Keratinocyte (primary cell): ENCODE results near the gene ZNF407. TPM values are rescaled to one million over a fixed set of nuclear protein-coding genes. Genes with fewer than 3 reads are reported as not detected.

Experiments
- DNase-seq: peaks from one replicate; pipeline ENCODE4 v3.0.0-alpha.2; 2011; ENCODE audit warnings: low read depth, missing footprints, low spot score
- FAIRE-seq: peaks from 2 replicates; lab custom pipeline; 2011; peaks lifted over from hg19 to GRCh38; lab: Jason Lieb, UNC
- H2AFZ ChIP-seq: 2 replicates; pipeline ENCODE4 v1.6.0; 2012; ENCODE audit warnings: low read length, control low read depth, inconsistent platforms; ENCODE audit not compliant: control insufficient read depth
- H3K27ac ChIP-seq: 2 replicates; pipeline ENCODE4 v1.5.1; 2011; ENCODE audit warnings: low read length; ENCODE audit not compliant: control insufficient read depth, insufficient read depth
- H3K27me3 ChIP-seq: 3 replicates; pipeline ENCODE4 v1.6.0; 2011; ENCODE audit warnings: low read length; ENCODE audit not compliant: control insufficient read depth, insufficient read depth; ENCODE audit errors: extremely low read depth
- H3K36me3 ChIP-seq, 2 experiments: 2 replicates in 1 of 2; 3 replicates in 1 of 2; pipeline ENCODE4 v1.5.1; 2011; ENCODE audit warnings: low read length in 2 of 2, mild to moderate bottlenecking in 1 of 2; ENCODE audit not compliant: control insufficient read depth in 2 of 2, insufficient read depth in 2 of 2; ENCODE audit errors: extremely low read depth in 1 of 2
- H3K4me1 ChIP-seq: 3 replicates; pipeline ENCODE4 v1.5.1; 2011; ENCODE audit warnings: low read length; ENCODE audit not compliant: control insufficient read depth, insufficient read depth; ENCODE audit errors: extremely low read depth
- H3K4me2 ChIP-seq: 3 replicates; pipeline ENCODE4 v1.6.0; 2011; ENCODE audit warnings: low read depth, low read length; ENCODE audit not compliant: control insufficient read depth, insufficient read depth; ENCODE audit errors: extremely low read depth
- H3K4me3 ChIP-seq, 3 experiments: fragments of 200-600 bp in 1 of 3; sonication (generic) in 1 of 3; 2 replicates in 2 of 3; 3 replicates in 1 of 3; pipeline ENCODE4 v1.5.1; 2011 to 2016; ENCODE audit warnings: low read length in 3 of 3, mild to moderate bottlenecking in 3 of 3, control low read depth in 2 of 3, inconsistent platforms in 1 of 3, low read depth in 1 of 3, mixed read lengths in 1 of 3, mixed run types in 1 of 3, moderate library complexity in 1 of 3; ENCODE audit not compliant: control insufficient read depth in 2 of 3, insufficient read depth in 2 of 3; ENCODE audit errors: extremely low read depth in 1 of 3
- H3K79me2 ChIP-seq: 2 replicates; pipeline ENCODE4 v1.6.0; 2012; ENCODE audit warnings: low read length; ENCODE audit not compliant: control insufficient read depth, insufficient read depth
- H3K9ac ChIP-seq: 3 replicates; pipeline ENCODE4 v1.6.0; 2011; ENCODE audit warnings: low read length; ENCODE audit not compliant: control insufficient read depth, insufficient read depth; ENCODE audit errors: extremely low read depth
- H3K9me1 ChIP-seq: 3 replicates; pipeline ENCODE4 v1.6.0; 2011; ENCODE audit warnings: low read length; ENCODE audit not compliant: control insufficient read depth, insufficient read depth; ENCODE audit errors: extremely low read depth
- H3K9me3 ChIP-seq: 2 replicates; pipeline ENCODE4 v1.5.1; 2012; ENCODE audit warnings: low read depth, low read length; ENCODE audit not compliant: control insufficient read depth
- H4K20me1 ChIP-seq: 3 replicates; pipeline ENCODE4 v1.6.0; 2011; ENCODE audit warnings: low read length; ENCODE audit not compliant: control insufficient read depth, insufficient read depth; ENCODE audit errors: extremely low read depth
- EZH2 ChIP-seq: IDR thresholded peaks from one replicate; pipeline ENCODE4 v1.6.1; 2012; ENCODE audit warnings: inconsistent platforms, mild to moderate bottlenecking, low read length, moderate library complexity
- dilution Hi-C: fragments of 300-500 bp; cut with MboI; formaldehyde crosslinking; loops from one replicate; pipeline ENCODE4 v1.7.0; 2020; ENCODE audit warnings: low sequenced_read_pairs; ENCODE audit not compliant: extremely low pct_ligation_motif_present
- polyA plus RNA-seq, 5 experiments: library from polyadenylated mRNA; depleted of rRNA in 3 of 5; stranded (reverse) in 3 of 5; stranded (forward) in 1 of 5; unstranded in 1 of 5; fragments of >200 nt; gene quantifications; 1 replicate in 1 of 5; 2 replicates in 3 of 5; 3 replicates in 1 of 5; pipeline versions ENCODE4 v1.2.1 to v1.2.3, GENCODE V29; 2011 to 2012; ENCODE audit warnings: missing spikeins in 2 of 5, low read depth in 1 of 5, low replicate concordance in 1 of 5
- TF ChIP-seq, protein P1 (sequence below), 3 experiments: IDR thresholded peaks in 1 of 3; conservative IDR thresholded peaks in 1 of 3; optimal IDR thresholded peaks in 1 of 3; 2 replicates in 2 of 3; 3 replicates in 1 of 3; pipeline versions ENCODE3 to v1.5.1; 2011; ENCODE audit warnings: low read length in 3 of 3, mild to moderate bottlenecking in 3 of 3, moderate library complexity in 2 of 3, control low read depth in 1 of 3, inconsistent platforms in 1 of 3; ENCODE audit not compliant: insufficient read depth in 2 of 3; ENCODE audit errors: extremely low read depth in 1 of 3

Gene ZNF407
- polyA plus RNA-seq, 1 donor (not counting 4 experiments of a cell fraction or from before 2014, with no cell fraction given) = 3.8 TPM

DNA sequence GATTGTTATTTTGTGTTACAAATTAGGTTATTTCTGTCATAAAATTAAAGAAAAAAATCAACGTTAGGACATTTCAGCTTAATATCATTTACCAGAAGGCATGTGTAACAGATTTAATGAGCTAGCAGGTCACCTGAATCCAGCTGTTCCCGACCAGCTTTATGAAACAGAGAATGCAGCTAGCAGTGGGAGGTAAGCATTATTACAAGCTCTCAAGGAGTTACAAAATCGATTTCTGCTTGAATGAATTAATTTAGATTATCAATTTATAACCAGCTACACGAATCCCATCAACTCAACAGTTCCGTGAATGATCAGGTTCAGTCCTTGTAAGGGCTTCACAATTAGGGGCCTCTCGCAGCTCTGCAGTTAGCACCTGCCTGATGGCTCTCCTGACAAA is 399.3 kb downstream of the ZNF407 start:
- Histone ChIP-seq H3K9me1 (no peaks in the 10 kb centered on the region), H3K79me2 (no peaks in the 10 kb centered on the region), H3K9me3 (no peaks in the 10 kb centered on the region), H3K27me3 (no peaks in the 10 kb centered on the region), H4K20me1 (no peaks in the 10 kb centered on the region), H3K27ac (no peak overlapping the region), H2AFZ (no peak overlapping the region), H3K36me3 (no peaks in the 10 kb centered on the region), H3K4me2 (no peak overlapping the region), H3K4me1 (peaks cover 16% of the 10 kb centered on the region), H3K9ac (no peak overlapping the region), H3K4me3 (no peak overlapping the region)
- TF ChIP-seq, protein P1, sequence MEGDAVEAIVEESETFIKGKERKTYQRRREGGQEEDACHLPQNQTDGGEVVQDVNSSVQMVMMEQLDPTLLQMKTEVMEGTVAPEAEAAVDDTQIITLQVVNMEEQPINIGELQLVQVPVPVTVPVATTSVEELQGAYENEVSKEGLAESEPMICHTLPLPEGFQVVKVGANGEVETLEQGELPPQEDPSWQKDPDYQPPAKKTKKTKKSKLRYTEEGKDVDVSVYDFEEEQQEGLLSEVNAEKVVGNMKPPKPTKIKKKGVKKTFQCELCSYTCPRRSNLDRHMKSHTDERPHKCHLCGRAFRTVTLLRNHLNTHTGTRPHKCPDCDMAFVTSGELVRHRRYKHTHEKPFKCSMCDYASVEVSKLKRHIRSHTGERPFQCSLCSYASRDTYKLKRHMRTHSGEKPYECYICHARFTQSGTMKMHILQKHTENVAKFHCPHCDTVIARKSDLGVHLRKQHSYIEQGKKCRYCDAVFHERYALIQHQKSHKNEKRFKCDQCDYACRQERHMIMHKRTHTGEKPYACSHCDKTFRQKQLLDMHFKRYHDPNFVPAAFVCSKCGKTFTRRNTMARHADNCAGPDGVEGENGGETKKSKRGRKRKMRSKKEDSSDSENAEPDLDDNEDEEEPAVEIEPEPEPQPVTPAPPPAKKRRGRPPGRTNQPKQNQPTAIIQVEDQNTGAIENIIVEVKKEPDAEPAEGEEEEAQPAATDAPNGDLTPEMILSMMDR (optimal IDR thresholded peaks at IDR 0.05 in 1 of 3, IDR thresholded peaks at IDR 0.05 in 1 of 3, conservative IDR thresholded peaks at IDR 0.05 in 1 of 3; ENCODE audit: extremely low read depth in 1 of 3, insufficient read depth in 2 of 3, low read length in 3 of 3) = no peak
- no peak for TF ChIP-seq EZH2
- no peak for DNase-seq
- dilution Hi-C loops = no loop called here
- FAIRE-seq = no peak

DNA sequence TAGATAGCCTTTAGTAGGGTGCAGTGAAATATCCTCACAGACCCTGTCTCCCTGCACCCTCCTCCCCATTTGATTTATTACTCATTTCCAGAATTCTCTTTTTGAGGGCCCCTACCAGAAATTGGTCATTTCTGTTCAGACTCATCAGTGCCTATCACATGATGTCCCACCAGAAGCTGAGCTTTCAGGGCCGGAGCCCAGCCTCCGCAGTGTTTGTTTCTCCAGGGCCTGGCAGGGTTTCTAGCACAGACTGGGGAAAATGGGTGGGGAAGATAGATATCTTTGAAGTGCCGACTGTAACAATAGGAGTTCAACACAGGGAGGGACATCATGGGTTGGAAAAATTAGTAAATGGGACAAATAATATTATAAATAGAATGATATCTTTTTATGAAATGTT is 403.2 kb downstream of the ZNF407 start:
- Histone ChIP-seq H3K27ac (no peak overlapping the region), H3K9ac (no peak overlapping the region), H3K4me2 (no peak overlapping the region), H3K27me3 (no peaks in the 10 kb centered on the region), H3K4me3 (no peak overlapping the region), H3K9me1 (no peaks in the 10 kb centered on the region), H2AFZ (no peak overlapping the region), H3K79me2 (no peaks in the 10 kb centered on the region), H3K36me3 (no peaks in the 10 kb centered on the region), H4K20me1 (no peaks in the 10 kb centered on the region), H3K4me1 (no peaks in the 10 kb centered on the region), H3K9me3 (no peaks in the 10 kb centered on the region)
- FAIRE-seq (no peak), DNase-seq (no peak)
- dilution Hi-C loops = no loop called here
- no peak for TF ChIP-seq EZH2
- TF ChIP-seq, protein P1 (optimal IDR thresholded peaks at IDR 0.05 in 1 of 3, IDR thresholded peaks at IDR 0.05 in 1 of 3, conservative IDR thresholded peaks at IDR 0.05 in 1 of 3; ENCODE audit: extremely low read depth in 1 of 3, insufficient read depth in 2 of 3, low read length in 3 of 3) = no peak
